ENCODE measurements around the gene ACIN1.
A peak's percentile ranks its signal among the peaks of the same experiment; 100 is the strongest.

Gene ACIN1

GRCh38 chr14:23093526-23093925 is 1.4 kb downstream of the ACIN1 start:
- H3K27me3 Mint-ChIP-seq (ENCODE audit: low read depth): no peaks in the 10 kb centered on the region

GRCh38 chr14:23093104-23093503 is 1.8 kb downstream of the ACIN1 start:
- no peak for TF ChIP-seq CTCF (IDR thresholded peaks at IDR 0.05; ENCODE audit: unreplicated experiment in 3 of 3)
- no peaks in the 10 kb centered on the region for H3K27me3 Mint-ChIP-seq (ENCODE audit: low read depth)
- H3K4me3 Mint-ChIP-seq: peak overlapping the region; percentile 51 to 76 (median 69)
- H3K4me1 Mint-ChIP-seq: peaks cover 18% of the 10 kb centered on the region
- peaks cover 37% of the 10 kb centered on the region for H3K36me3 Mint-ChIP-seq (ENCODE audit: low read depth)
- no peaks in the 10 kb centered on the region for H3K9me3 Mint-ChIP-seq
- H3K27ac Mint-ChIP-seq: no peak overlapping the region

More at GRCh38 chr14:23093526-23093925, 1.4 kb downstream of the ACIN1 start:
- Mint-ChIP-seq H3K4me3 (peak overlapping the region in 1 of 3 experiments; percentile 76), H3K27ac (no peak overlapping the region), H3K9me3 (no peaks in the 10 kb centered on the region), H3K36me3 (ENCODE audit: low read depth) (peaks cover 37% of the 10 kb centered on the region), H3K4me1 (peaks cover 18% of the 10 kb centered on the region)
- TF ChIP-seq CTCF (IDR thresholded peaks at IDR 0.05; ENCODE audit: unreplicated experiment in 3 of 3): no peak

GRCh38 chr14:23091294-23092225 is 3.4 kb downstream of the ACIN1 start:
- Mint-ChIP-seq H3K9me3 (no peaks in the 10 kb centered on the region), H3K27me3 (ENCODE audit: low read depth) (no peaks in the 10 kb centered on the region), H3K27ac (no peak overlapping the region), H3K4me3 (no peak overlapping the region), H3K36me3 (ENCODE audit: low read depth) (peaks cover 43% of the 10 kb centered on the region), H3K4me1 (peaks cover 6% of the 10 kb centered on the region)
- TF ChIP-seq CTCF (IDR thresholded peaks at IDR 0.05; ENCODE audit: unreplicated experiment in 3 of 3): no peak

GRCh38 chr14:23090254-23090636 is 4.7 kb downstream of the ACIN1 start:
- Mint-ChIP-seq H3K9me3 (no peaks in the 10 kb centered on the region), H3K4me3 (peak overlapping the region in 2 of 3 experiments; percentile 41 to 53), H3K4me1 (peaks cover 5% of the 10 kb centered on the region), H3K27ac (peak overlapping the region in 1 of 3 experiments; percentile 81), H3K36me3 (ENCODE audit: low read depth) (peaks cover 55% of the 10 kb centered on the region), H3K27me3 (ENCODE audit: low read depth) (no peaks in the 10 kb centered on the region)
- TF ChIP-seq CTCF (IDR thresholded peaks at IDR 0.05; ENCODE audit: unreplicated experiment in 3 of 3): no peak

GRCh38 chr14:23089498-23090253 is 5.3 kb downstream of the ACIN1 start:
- no peaks in the 10 kb centered on the region for H3K9me3 Mint-ChIP-seq
- H3K36me3 Mint-ChIP-seq (ENCODE audit: low read depth): peaks cover 58% of the 10 kb centered on the region
- peak overlapping the region in 1 of 3 experiments; percentile 81 for H3K27ac Mint-ChIP-seq
- H3K4me3 Mint-ChIP-seq: peak overlapping the region in 1 of 3 experiments; percentile 12
- TF ChIP-seq CTCF (IDR thresholded peaks at IDR 0.05; ENCODE audit: unreplicated experiment in 3 of 3): no peak
- H3K4me1 Mint-ChIP-seq: peaks cover 5% of the 10 kb centered on the region
- H3K27me3 Mint-ChIP-seq (ENCODE audit: low read depth): no peaks in the 10 kb centered on the region

Data from nephron (organoid).